SU-DHL-6 (cell line): ENCODE results near the gene CUBN.

Source experiments
- H2AFZ ChIP-seq: fragments of 200-600 bp; sonication (generic); 2 replicates; pipeline ENCODE4 v1.6.1; 2014; ENCODE audit warnings: low read depth, mild to moderate bottlenecking, moderate library complexity, mixed read lengths, antibody characterized with exemption, low read length; ENCODE audit not compliant: severe bottlenecking
- H3F3A ChIP-seq: fragments of 200-600 bp; shearing (Covaris generic); 2 replicates; pipeline ENCODE4 v1.6.0; 2016; ENCODE audit warnings: antibody characterized with exemption, mild to moderate bottlenecking; ENCODE audit not compliant: insufficient read depth
- H3K27ac ChIP-seq: fragments of 200-600 bp; sonication (generic); 2 replicates; pipeline ENCODE4 v1.5.1; 2016; ENCODE audit warnings: low read depth, mild to moderate bottlenecking, low read length, moderate library complexity, mixed read lengths
- H3K27me3 ChIP-seq: fragments of 200-600 bp; sonication (generic), shearing (Covaris generic); 2 replicates; pipeline ENCODE4 v1.6.0; 2014; ENCODE audit warnings: mild to moderate bottlenecking, low read length
- H3K36me3 ChIP-seq: fragments of 200-600 bp; sonication (generic); 2 replicates; pipeline ENCODE4 v1.6.1; 2014; ENCODE audit warnings: mild to moderate bottlenecking, low read length, mixed read lengths
- H3K4me2 ChIP-seq: fragments of 300-600, 200-600 bp; shearing (Covaris generic), sonication (generic); 2 replicates; pipeline ENCODE4 v1.6.0; 2014; ENCODE audit warnings: low read length, low read depth, mild to moderate bottlenecking; ENCODE audit not compliant: poor library complexity, severe bottlenecking
- H3K4me3 ChIP-seq: fragments of 200-600 bp; sonication (generic); 2 replicates; pipeline ENCODE4 v1.5.1; 2014; ENCODE audit warnings: antibody characterized with exemption, low read length, mild to moderate bottlenecking, mixed read lengths; ENCODE audit not compliant: insufficient read depth, poor library complexity, severe bottlenecking
- H3K79me2 ChIP-seq: fragments of 200-600 bp; sonication (generic); 2 replicates; pipeline ENCODE4 v1.6.1; 2014; ENCODE audit warnings: mild to moderate bottlenecking, low read length, moderate library complexity; ENCODE audit not compliant: insufficient read depth
- H3K9ac ChIP-seq: fragments of 200-600 bp; sonication (generic); 2 replicates; pipeline ENCODE4 v1.7.0; 2014; ENCODE audit warnings: mild to moderate bottlenecking, low read length
- H3K9me2 ChIP-seq: fragments of 200-600 bp; sonication (generic); replicated peaks from 2 replicates; pipeline ENCODE4 v1.6.1; 2014; ENCODE audit warnings: low read length; ENCODE audit not compliant: insufficient read depth
- H3K9me3 ChIP-seq: fragments of 200-600 bp; sonication (generic); 2 replicates; pipeline ENCODE4 v1.6.1; 2014; ENCODE audit warnings: low read length, mixed read lengths; ENCODE audit not compliant: insufficient read depth
- H4K20me1 ChIP-seq: fragments of 200-600 bp; sonication (generic); 2 replicates; pipeline ENCODE4 v1.6.1; 2014; ENCODE audit warnings: low read depth, mild to moderate bottlenecking, antibody characterized with exemption, low read length, moderate library complexity, mixed read lengths
- EZH2phosphoT487 ChIP-seq: fragments of 200-600 bp; sonication (generic), shearing (Covaris generic); conservative IDR thresholded peaks from 2 replicates; pipeline ENCODE4 v1.6.1; 2018; ENCODE audit warnings: mild to moderate bottlenecking, antibody characterized with exemption, low read length, moderate library complexity, mixed read lengths
- TF ChIP-seq, protein P1 (sequence below): fragments of 200-600 bp; sonication (generic); IDR thresholded peaks from one replicate; pipeline ENCODE4 v1.5.1; 2017; ENCODE audit warnings: antibody characterized with exemption, mild to moderate bottlenecking, low read length, moderate library complexity; ENCODE audit not compliant: insufficient read depth, poor library complexity, severe bottlenecking

The CUBN gene

DNA sequence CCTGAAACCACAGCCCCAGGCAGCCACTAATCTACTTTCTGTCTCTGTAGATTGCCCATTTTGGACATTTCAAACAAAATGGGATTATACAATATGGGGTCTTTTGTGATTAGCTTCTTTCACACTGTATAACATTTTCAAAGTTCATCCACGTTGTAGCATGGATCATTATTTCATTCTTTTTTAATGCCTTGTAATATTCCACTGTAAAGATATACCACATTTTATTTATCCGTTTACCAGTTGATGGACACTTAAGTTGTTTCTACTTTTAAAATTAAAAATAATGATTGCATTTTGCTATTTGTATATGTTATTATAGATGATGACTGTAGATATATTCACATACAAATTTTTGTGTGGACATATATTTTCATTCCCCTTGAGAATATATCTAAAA, 60.7 kb downstream of the CUBN start:
- TF ChIP-seq EZH2phosphoT487: no peak
- TF ChIP-seq, protein P1, sequence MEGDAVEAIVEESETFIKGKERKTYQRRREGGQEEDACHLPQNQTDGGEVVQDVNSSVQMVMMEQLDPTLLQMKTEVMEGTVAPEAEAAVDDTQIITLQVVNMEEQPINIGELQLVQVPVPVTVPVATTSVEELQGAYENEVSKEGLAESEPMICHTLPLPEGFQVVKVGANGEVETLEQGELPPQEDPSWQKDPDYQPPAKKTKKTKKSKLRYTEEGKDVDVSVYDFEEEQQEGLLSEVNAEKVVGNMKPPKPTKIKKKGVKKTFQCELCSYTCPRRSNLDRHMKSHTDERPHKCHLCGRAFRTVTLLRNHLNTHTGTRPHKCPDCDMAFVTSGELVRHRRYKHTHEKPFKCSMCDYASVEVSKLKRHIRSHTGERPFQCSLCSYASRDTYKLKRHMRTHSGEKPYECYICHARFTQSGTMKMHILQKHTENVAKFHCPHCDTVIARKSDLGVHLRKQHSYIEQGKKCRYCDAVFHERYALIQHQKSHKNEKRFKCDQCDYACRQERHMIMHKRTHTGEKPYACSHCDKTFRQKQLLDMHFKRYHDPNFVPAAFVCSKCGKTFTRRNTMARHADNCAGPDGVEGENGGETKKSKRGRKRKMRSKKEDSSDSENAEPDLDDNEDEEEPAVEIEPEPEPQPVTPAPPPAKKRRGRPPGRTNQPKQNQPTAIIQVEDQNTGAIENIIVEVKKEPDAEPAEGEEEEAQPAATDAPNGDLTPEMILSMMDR: no peak
- no peak overlapping the region for H2AFZ ChIP-seq
- no peak overlapping the region for H3K4me3 ChIP-seq
- H3K9ac ChIP-seq: no peak overlapping the region
- no peaks in the 10 kb centered on the region for H3K36me3 ChIP-seq
- no peaks in the 10 kb centered on the region for H3F3A ChIP-seq
- H3K27ac ChIP-seq: no peak overlapping the region
- no peak overlapping the region for H3K4me2 ChIP-seq
- no peaks in the 10 kb centered on the region for H3K9me3 ChIP-seq
- H3K27me3 ChIP-seq: no peaks in the 10 kb centered on the region
- H4K20me1 ChIP-seq: no peaks in the 10 kb centered on the region; the same call in 1 of the 2 replicates
- no peaks in the 10 kb centered on the region for H3K79me2 ChIP-seq
- no peaks in the 10 kb centered on the region for H3K9me2 ChIP-seq

- Histone ChIP-seq H3K36me3 (no peaks in the 10 kb centered on the region), H4K20me1 (no peaks in the 10 kb centered on the region; the same call in 1 of the 2 replicates), H3F3A (no peaks in the 10 kb centered on the region), H3K4me2 (no peak overlapping the region), H3K4me3 (no peak overlapping the region), H3K27ac (no peak overlapping the region), H3K9me2 (no peaks in the 10 kb centered on the region), H2AFZ (no peak overlapping the region), H3K27me3 (no peaks in the 10 kb centered on the region), H3K9ac (no peak overlapping the region), H3K9me3 (no peaks in the 10 kb centered on the region), H3K79me2 (no peaks in the 10 kb centered on the region)
- no peak for TF ChIP-seq EZH2phosphoT487
- TF ChIP-seq, protein P1: no peak
Measured at GRCh38 chr10:17067376-17068264, 62.0 kb downstream of the CUBN start.

DNA sequence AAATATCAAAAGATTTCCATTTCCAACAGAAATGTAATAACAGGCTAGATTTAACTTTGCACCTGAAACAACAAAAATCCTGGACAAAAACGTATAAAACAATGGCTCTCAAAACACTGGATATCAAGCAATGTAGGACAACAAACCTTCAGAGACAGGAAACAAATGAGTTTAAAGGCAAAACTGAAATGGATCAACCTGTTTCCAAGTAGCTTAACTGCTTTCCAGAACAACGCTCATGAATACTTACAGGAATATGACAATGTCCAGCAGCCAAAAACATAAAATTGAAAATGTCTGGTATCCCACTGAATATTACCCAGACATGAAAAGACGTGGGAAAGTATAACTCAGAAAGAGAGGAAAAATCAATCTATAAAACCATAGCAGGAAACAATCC, 62.8 kb downstream of the CUBN start:
- Histone ChIP-seq H3K27ac (no peak overlapping the region), H3K9ac (no peak overlapping the region), H3K4me2 (no peak overlapping the region), H3K27me3 (no peaks in the 10 kb centered on the region), H3K36me3 (no peaks in the 10 kb centered on the region), H3K4me3 (no peak overlapping the region), H2AFZ (no peak overlapping the region), H3K9me2 (no peaks in the 10 kb centered on the region), H3F3A (no peaks in the 10 kb centered on the region), H3K79me2 (no peaks in the 10 kb centered on the region), H4K20me1 (no peaks in the 10 kb centered on the region; the same call in 1 of the 2 replicates), H3K9me3 (no peaks in the 10 kb centered on the region)
- TF ChIP-seq, protein P1: no peak
- no peak for TF ChIP-seq EZH2phosphoT487
